MCF 10A (cell line): Measurements from ENCODE around the gene OR2F2. TPM values are rescaled to one million over a fixed set of nuclear protein-coding genes. Genes with fewer than 3 reads are reported as not detected.

ENCODE experiments used
- BruUV-seq: library from RNA; stranded (reverse); fragments of 400-500 nt; replicated peaks from 2 replicates; lab custom pipeline; 2021; lab: Mats Ljungman, UMichigan
- CTCF ChIA-PET: fragments of 300-600 bp; sonication (Branson Sonifier 250); formaldehyde crosslinking; extraction: SDS; loops from one replicate; lab custom pipeline; 2021; ENCODE audit warnings: antibody characterized with exemption, inconsistent platforms; lab: Yijun Ruan, JAX
- POLR2A ChIA-PET: fragments of 300-600, 350-650 bp; sonication (Branson Sonifier 250); formaldehyde crosslinking; extraction: SDS; loops from one replicate; lab custom pipeline; 2020; ENCODE audit warnings: antibody characterized with exemption, inconsistent platforms; lab: Yijun Ruan, JAX
- DNase-seq: peaks from one replicate; pipeline ENCODE4 v3.0.0-alpha.2; 2018; ENCODE audit not compliant: unreplicated experiment
- H3K27ac Mint-ChIP-seq: one replicate; pipeline ENCODE4 v1.8.0; 2022; ENCODE audit warnings: mild to moderate bottlenecking, low read depth, mixed read lengths; ENCODE audit not compliant: unreplicated experiment
- H3K27me3 Mint-ChIP-seq: one replicate; pipeline ENCODE4 v1.8.0; 2022; ENCODE audit warnings: mixed read lengths; ENCODE audit not compliant: insufficient read depth, unreplicated experiment
- H3K36me3 Mint-ChIP-seq: one replicate; pipeline ENCODE4 v1.8.0; 2022; ENCODE audit warnings: mild to moderate bottlenecking, moderate library complexity, mixed read lengths; ENCODE audit not compliant: insufficient read depth, unreplicated experiment
- H3K4me1 Mint-ChIP-seq: one replicate; pipeline ENCODE4 v1.8.0; 2022; ENCODE audit warnings: mixed read lengths; ENCODE audit not compliant: insufficient read depth, unreplicated experiment
- H3K4me3 Mint-ChIP-seq: one replicate; pipeline ENCODE4 v1.8.0; 2022; ENCODE audit warnings: mild to moderate bottlenecking, moderate library complexity, mixed read lengths; ENCODE audit not compliant: unreplicated experiment
- H3K9me3 Mint-ChIP-seq: one replicate; pipeline ENCODE4 v1.8.0; 2022; ENCODE audit warnings: mixed read lengths; ENCODE audit not compliant: unreplicated experiment
- CTCF ChIP-seq: fragments of 200-600 bp; IDR thresholded peaks from one replicate; pipeline ENCODE4 v1.8.0; 2022; ENCODE audit warnings: antibody characterized with exemption, mild to moderate bottlenecking; ENCODE audit not compliant: unreplicated experiment
- intact Hi-C: fragments of 100-400 bp; cut with micrococcal nuclease; formaldehyde crosslinking; loops from 2 replicates; pipeline ENCODE4 v1.14.1; 2022
- total RNA-seq: library from RNA; stranded (reverse); gene quantifications from 2 replicates; pipeline ENCODE4 v1.2.3, GENCODE V29; 2022

OR2F2 gene
- total RNA-seq, 1 experiment from 2014 or later: not detected

GRCh38 chr7:143929224-143929920, 5.7 kb upstream of the OR2F2 start:
- no peaks in the 10 kb centered on the region for H3K4me1 Mint-ChIP-seq
- ChIA-PET POLR2A (interaction anchor here (1.0 kb wide), 1 partner anchor 19 kb away, joined by 3 read pairs; no protein-coding TSS in a partner anchor), CTCF (no interaction called here)
- H3K4me3 Mint-ChIP-seq: no peak overlapping the region
- no peak for TF ChIP-seq CTCF
- BruUV-seq: no TSS peak
- intact Hi-C loops: no loop called here
- H3K27ac Mint-ChIP-seq: no peak overlapping the region
- no peaks in the 10 kb centered on the region for H3K36me3 Mint-ChIP-seq
- peaks cover 18% of the 10 kb centered on the region for H3K27me3 Mint-ChIP-seq
- peak; percentile 25 for DNase-seq
- H3K9me3 Mint-ChIP-seq: no peaks in the 10 kb centered on the region

GRCh38 chr7:143931739-143932138, 3.3 kb upstream of the OR2F2 start:
- H3K4me3 Mint-ChIP-seq: no peak overlapping the region
- BruUV-seq: no TSS peak
- TF ChIP-seq CTCF: no peak

DNA sequence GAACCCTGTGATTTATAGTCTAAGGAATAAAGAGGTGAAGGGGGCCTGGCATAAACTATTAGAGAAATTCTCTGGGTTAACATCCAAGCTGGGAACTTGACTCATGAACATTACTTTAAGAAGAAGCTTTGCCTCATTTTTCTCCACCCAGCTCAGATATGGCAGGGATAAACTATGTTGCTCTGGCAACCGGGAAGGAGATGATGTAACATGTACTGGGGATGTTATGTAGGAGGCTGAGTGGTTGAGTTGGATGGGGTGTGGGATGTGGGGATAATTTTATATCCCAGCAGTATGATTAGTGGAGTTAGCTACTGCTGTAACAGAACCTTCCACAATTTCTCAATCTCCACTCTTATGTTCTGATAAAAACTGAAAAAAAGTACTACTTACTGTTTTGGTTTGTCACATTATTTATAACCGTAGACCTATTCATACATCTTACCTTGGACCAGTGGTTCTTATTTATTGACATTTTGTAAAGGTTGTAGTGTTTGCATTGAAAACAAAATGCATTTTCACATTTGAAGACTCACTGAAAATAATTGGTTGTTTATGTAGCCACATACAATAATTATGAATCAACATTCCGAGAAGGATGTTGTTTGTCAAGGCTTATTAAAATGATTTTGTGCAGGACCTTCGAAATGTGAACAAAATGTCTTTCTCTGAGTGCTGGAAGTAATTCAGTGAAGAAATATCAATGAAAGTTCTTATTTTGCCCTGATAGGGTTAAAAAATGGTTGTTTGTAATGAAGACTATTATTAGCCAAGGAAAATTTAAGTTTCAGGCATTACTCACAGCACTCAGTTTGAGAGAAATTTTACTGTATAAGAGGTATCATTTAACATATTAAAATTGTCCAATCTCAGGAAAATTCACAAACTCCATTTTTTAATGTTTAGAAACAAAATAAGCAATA, 1.3 kb downstream of the OR2F2 start:
- CTCF ChIA-PET: no interaction called here
- H3K27ac Mint-ChIP-seq: no peak overlapping the region
- no peaks in the 10 kb centered on the region for H3K27me3 Mint-ChIP-seq
- peak; percentile 9 for DNase-seq
- H3K4me3 Mint-ChIP-seq: no peak overlapping the region
- intact Hi-C loops: no loop called here
- H3K9me3 Mint-ChIP-seq: no peaks in the 10 kb centered on the region
- no TSS peak for BruUV-seq
- TF ChIP-seq CTCF: no peak
- POLR2A ChIA-PET: interaction anchor here (0.6 kb wide), 1 partner anchor 23 kb away, joined by 3 read pairs; no protein-coding TSS in a partner anchor
- peaks cover 7% of the 10 kb centered on the region for H3K36me3 Mint-ChIP-seq
- no peaks in the 10 kb centered on the region for H3K4me1 Mint-ChIP-seq

More at GRCh38 chr7:143931739-143932138, 3.3 kb upstream of the OR2F2 start:
- intact Hi-C loops: no loop called here
- ChIA-PET CTCF (interaction anchor here (0.7 to 0.9 kb wide), 2 partner anchors 30 to 87 kb away, joined by 3 to 4 read pairs; partner anchors contain the start of gene TCAF1), POLR2A (interaction anchor here (0.6 kb wide), 1 partner anchor 1459 kb away, joined by 3 read pairs; no protein-coding TSS in a partner anchor)
- Mint-ChIP-seq H3K36me3 (no peaks in the 10 kb centered on the region), H3K27me3 (peaks cover 9% of the 10 kb centered on the region), H3K27ac (no peak overlapping the region), H3K9me3 (no peaks in the 10 kb centered on the region), H3K4me1 (no peaks in the 10 kb centered on the region)
- no peak for DNase-seq
